ENCODE results near the gene HDAC10.
A peak's percentile ranks its signal among the peaks of the same experiment; 100 is the strongest.

- TF ChIP-seq CTCF (IDR thresholded peaks at IDR 0.05) (peak in 1 of 4 experiments; percentile 6), POLR2A (IDR thresholded peaks at IDR 0.05) (peak; percentile 74 to 91)
Measured at GRCh38 chr22:50200461-50201190, 50.4 kb downstream of the HDAC10 start, which contains the start of gene SELENOO.
